NT2/D1 (cell line): ENCODE data around the gene WDR27.

Experiments
- DNase-seq: peaks from one replicate; pipeline ENCODE4 v3.0.0-alpha.2; 2011; ENCODE audit warnings: low read depth, low spot score
- H3K27me3 ChIP-seq: 2 replicates; pipeline ENCODE4 v1.6.0; 2011; ENCODE audit warnings: mild to moderate bottlenecking; ENCODE audit not compliant: insufficient read length, insufficient read depth
- H3K36me3 ChIP-seq: 2 replicates; pipeline ENCODE4 v1.6.1; 2011; ENCODE audit warnings: mild to moderate bottlenecking, low read length, mixed read lengths; ENCODE audit not compliant: insufficient read depth, insufficient read length
- H3K4me1 ChIP-seq: 2 replicates; pipeline ENCODE4 v1.5.1; 2011; ENCODE audit not compliant: insufficient read depth, insufficient read length
- H3K4me3 ChIP-seq: 2 replicates; pipeline ENCODE4 v1.5.1; 2011; ENCODE audit warnings: low read depth; ENCODE audit not compliant: insufficient read length
- H3K9ac ChIP-seq: 2 replicates; pipeline ENCODE4 v1.6.0; 2011; ENCODE audit warnings: low read depth; ENCODE audit not compliant: insufficient read length
- H3K9me3 ChIP-seq: 2 replicates; pipeline ENCODE4 v1.5.1; 2011; ENCODE audit warnings: mild to moderate bottlenecking, low read length; ENCODE audit not compliant: insufficient read depth
- SUZ12 ChIP-seq: IDR thresholded peaks from 2 replicates; pipeline ENCODE4 v1.6.1; 2011; ENCODE audit not compliant: insufficient read length, insufficient read depth; ENCODE audit errors: extremely low read depth
- YY1 ChIP-seq: IDR thresholded peaks from 2 replicates; pipeline ENCODE4 v1.6.1; 2011; ENCODE audit not compliant: insufficient read length, insufficient read depth
- ZNF274 ChIP-seq: IDR thresholded peaks from 2 replicates; pipeline ENCODE4 v1.6.1; 2011; ENCODE audit warnings: mild to moderate bottlenecking, low read depth, low read length

Gene WDR27

GRCh38 chr6:169545982-169546381 is 155.8 kb downstream of the WDR27 start:
- Histone ChIP-seq H3K4me3 (no peak overlapping the region), H3K9ac (no peak overlapping the region), H3K4me1 (no peaks in the 10 kb centered on the region), H3K36me3 (no peaks in the 10 kb centered on the region), H3K27me3 (no peaks in the 10 kb centered on the region), H3K9me3 (no peaks in the 10 kb centered on the region)
- TF ChIP-seq SUZ12 (no peak), ZNF274 (no peak), YY1 (no peak)
- DNase-seq, result no peak

- H3K27me3 ChIP-seq, result no peaks in the 10 kb centered on the region
- no peak overlapping the region for H3K4me3 ChIP-seq
- no peaks in the 10 kb centered on the region for H3K9me3 ChIP-seq
- H3K9ac ChIP-seq, result no peak overlapping the region
- no peaks in the 10 kb centered on the region for H3K36me3 ChIP-seq
- no peak for DNase-seq
- H3K4me1 ChIP-seq, result no peaks in the 10 kb centered on the region
- TF ChIP-seq ZNF274 (no peak), SUZ12 (no peak), YY1 (no peak)
Measured at GRCh38 chr6:169543704-169544103, 158.1 kb downstream of the WDR27 start.

GRCh38 chr6:169542491-169542890 is 159.3 kb downstream of the WDR27 start:
- no peaks in the 10 kb centered on the region for H3K27me3 ChIP-seq
- H3K9ac ChIP-seq, result no peak overlapping the region
- no peaks in the 10 kb centered on the region for H3K36me3 ChIP-seq
- no peaks in the 10 kb centered on the region for H3K9me3 ChIP-seq
- no peak for DNase-seq
- TF ChIP-seq ZNF274, result no peak
- no peak for TF ChIP-seq SUZ12
- TF ChIP-seq YY1, result no peak
- no peak overlapping the region for H3K4me3 ChIP-seq
- H3K4me1 ChIP-seq, result no peaks in the 10 kb centered on the region

- Histone ChIP-seq H3K27me3 (no peaks in the 10 kb centered on the region), H3K9ac (no peak overlapping the region), H3K9me3 (peaks cover 17% of the 10 kb centered on the region), H3K36me3 (no peaks in the 10 kb centered on the region), H3K4me1 (no peaks in the 10 kb centered on the region), H3K4me3 (no peak overlapping the region)
- DNase-seq, result no peak
- TF ChIP-seq ZNF274 (no peak), YY1 (no peak), SUZ12 (no peak)
Measured at GRCh38 chr6:169539176-169539897, 162.5 kb downstream of the WDR27 start.

- Histone ChIP-seq H3K4me3 (no peak overlapping the region), H3K9ac (no peak overlapping the region), H3K9me3 (peaks cover 28% of the 10 kb centered on the region), H3K4me1 (no peaks in the 10 kb centered on the region), H3K36me3 (no peaks in the 10 kb centered on the region), H3K27me3 (no peaks in the 10 kb centered on the region)
- DNase-seq, result no peak
- TF ChIP-seq YY1 (no peak), SUZ12 (no peak), ZNF274 (no peak)
Measured at GRCh38 chr6:169536446-169537170, 165.2 kb downstream of the WDR27 start.

- no peak for DNase-seq
- Histone ChIP-seq H3K4me3 (no peak overlapping the region), H3K36me3 (no peaks in the 10 kb centered on the region), H3K4me1 (no peaks in the 10 kb centered on the region), H3K9ac (no peak overlapping the region), H3K9me3 (peaks cover 28% of the 10 kb centered on the region), H3K27me3 (no peaks in the 10 kb centered on the region)
- TF ChIP-seq SUZ12 (no peak), ZNF274 (no peak), YY1 (no peak)
Measured at GRCh38 chr6:169534039-169534421, 167.8 kb downstream of the WDR27 start.

- no peak overlapping the region for H3K4me3 ChIP-seq
- H3K27me3 ChIP-seq, result no peaks in the 10 kb centered on the region
- H3K9ac ChIP-seq, result no peak overlapping the region
- H3K4me1 ChIP-seq, result no peaks in the 10 kb centered on the region
- TF ChIP-seq ZNF274 (no peak), SUZ12 (no peak), YY1 (no peak)
- H3K36me3 ChIP-seq, result no peaks in the 10 kb centered on the region
- H3K9me3 ChIP-seq, result peaks cover 28% of the 10 kb centered on the region
- no peak for DNase-seq
Measured at GRCh38 chr6:169533301-169534038, 168.4 kb downstream of the WDR27 start.
